HFFc6 (cell line): ENCODE measurements around the gene EME2. TPM values are rescaled to one million over a fixed set of nuclear protein-coding genes. Genes with fewer than 3 reads are reported as not detected.

Source experiments
- DNase-seq: peaks from one replicate; pipeline ENCODE4 v3.0.0-alpha.2; 2018
- H3K27ac Mint-ChIP-seq: 2 replicates; pipeline ENCODE4 v1.8.0; 2020; ENCODE audit warnings: mild to moderate bottlenecking, mixed read lengths
- H3K27me3 Mint-ChIP-seq: 2 replicates; pipeline ENCODE4 v1.8.0; 2021; ENCODE audit warnings: mild to moderate bottlenecking, moderate library complexity, mixed read lengths; ENCODE audit not compliant: insufficient read depth
- H3K36me3 Mint-ChIP-seq: 2 replicates; pipeline ENCODE4 v1.8.0; 2021; ENCODE audit warnings: low read depth, mixed read lengths
- H3K4me1 Mint-ChIP-seq: 2 replicates; pipeline ENCODE4 v1.8.0; 2020; ENCODE audit warnings: low read depth, mixed read lengths
- H3K4me3 Mint-ChIP-seq: 2 replicates; pipeline ENCODE4 v1.8.0; 2020; ENCODE audit warnings: mild to moderate bottlenecking, moderate library complexity, mixed read lengths
- H3K9me3 Mint-ChIP-seq: 2 replicates; pipeline ENCODE4 v1.8.0; 2020; ENCODE audit warnings: mild to moderate bottlenecking, mixed read lengths
- total RNA-seq, 6 experiments: library from RNA; stranded (reverse); fragmentation: NEBNext Ultra II Directional; extraction: Animal tissue kit (Norgen Biotek cat#: 25700); gene quantifications; 2 replicates in 1 of 6; 3 replicates in 5 of 6; pipeline ENCODE4 v1.2.3, GENCODE V29; 2021
- TF ChIP-seq, protein P1 (sequence below): fragments of 200-600 bp; sonication (generic); IDR thresholded peaks from 2 replicates; pipeline ENCODE4 v1.5.0; 2021; ENCODE audit warnings: antibody characterized with exemption, mild to moderate bottlenecking

Gene EME2
- total RNA-seq, 6 experiments from 2014 or later: 11.4 to 16.1 (median 12.3) TPM

- no peak overlapping the region for H3K27ac Mint-ChIP-seq
- peaks cover 18% of the 10 kb centered on the region for H3K4me1 Mint-ChIP-seq
- no peaks in the 10 kb centered on the region for H3K9me3 Mint-ChIP-seq
- H3K36me3 Mint-ChIP-seq: no peaks in the 10 kb centered on the region
- TF ChIP-seq, protein P1, sequence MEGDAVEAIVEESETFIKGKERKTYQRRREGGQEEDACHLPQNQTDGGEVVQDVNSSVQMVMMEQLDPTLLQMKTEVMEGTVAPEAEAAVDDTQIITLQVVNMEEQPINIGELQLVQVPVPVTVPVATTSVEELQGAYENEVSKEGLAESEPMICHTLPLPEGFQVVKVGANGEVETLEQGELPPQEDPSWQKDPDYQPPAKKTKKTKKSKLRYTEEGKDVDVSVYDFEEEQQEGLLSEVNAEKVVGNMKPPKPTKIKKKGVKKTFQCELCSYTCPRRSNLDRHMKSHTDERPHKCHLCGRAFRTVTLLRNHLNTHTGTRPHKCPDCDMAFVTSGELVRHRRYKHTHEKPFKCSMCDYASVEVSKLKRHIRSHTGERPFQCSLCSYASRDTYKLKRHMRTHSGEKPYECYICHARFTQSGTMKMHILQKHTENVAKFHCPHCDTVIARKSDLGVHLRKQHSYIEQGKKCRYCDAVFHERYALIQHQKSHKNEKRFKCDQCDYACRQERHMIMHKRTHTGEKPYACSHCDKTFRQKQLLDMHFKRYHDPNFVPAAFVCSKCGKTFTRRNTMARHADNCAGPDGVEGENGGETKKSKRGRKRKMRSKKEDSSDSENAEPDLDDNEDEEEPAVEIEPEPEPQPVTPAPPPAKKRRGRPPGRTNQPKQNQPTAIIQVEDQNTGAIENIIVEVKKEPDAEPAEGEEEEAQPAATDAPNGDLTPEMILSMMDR: no peak
- no peak for DNase-seq
- H3K4me3 Mint-ChIP-seq: no peak overlapping the region
- peaks cover 30% of the 10 kb centered on the region for H3K27me3 Mint-ChIP-seq
Measured at GRCh38 chr16:1777375-1778199, 5.0 kb downstream of the EME2 start.

DNA sequence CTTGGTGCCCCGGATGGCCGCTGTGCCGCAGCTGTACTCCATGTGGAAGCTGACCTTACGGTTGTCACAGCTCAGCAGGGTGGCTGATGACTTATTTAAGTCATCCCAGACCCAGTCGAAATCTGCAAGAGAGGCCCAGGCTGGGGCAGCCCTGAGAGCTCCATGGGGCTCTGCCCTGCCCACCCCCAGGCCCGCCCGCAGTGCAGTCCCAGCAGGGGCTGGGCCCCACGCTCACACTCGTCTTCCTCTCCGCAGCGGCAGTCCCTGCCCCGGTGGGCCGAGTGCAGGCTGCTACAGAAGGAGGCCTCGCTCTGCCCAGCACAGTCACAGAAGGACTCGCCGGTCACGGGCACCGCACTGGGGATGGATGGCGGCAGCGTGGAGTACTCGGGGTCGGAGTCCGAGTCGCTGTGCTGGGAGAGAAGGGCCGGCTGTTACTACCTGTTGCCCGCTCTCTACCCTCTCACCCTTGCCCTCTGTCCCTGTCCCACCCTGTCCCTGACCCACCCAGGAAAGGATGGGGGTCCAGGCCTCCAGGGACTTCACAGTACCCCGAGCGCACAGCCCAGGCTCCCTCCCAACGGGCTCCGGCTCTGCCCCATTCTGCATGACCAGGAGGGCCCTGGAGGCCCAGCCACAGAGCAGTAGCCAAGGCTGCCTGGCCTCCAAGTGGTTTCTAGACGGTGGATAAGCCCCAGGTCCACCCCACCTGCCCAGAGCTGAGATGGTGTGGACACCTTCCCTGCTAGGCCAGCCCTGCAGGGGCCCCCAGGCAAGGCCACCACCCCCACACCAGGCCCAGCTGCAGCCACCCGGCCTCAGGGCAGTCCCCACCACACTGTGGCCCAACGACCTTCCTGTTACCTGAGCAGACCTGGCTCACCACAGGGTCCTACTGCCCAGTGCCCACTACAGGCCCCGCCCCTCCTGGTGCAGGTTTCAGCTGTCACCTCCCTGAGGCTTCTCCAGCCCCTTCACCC lies 5.9 kb downstream of the EME2 start:
- H3K27me3 Mint-ChIP-seq: peaks cover 31% of the 10 kb centered on the region
- no peak overlapping the region for H3K4me3 Mint-ChIP-seq
- H3K36me3 Mint-ChIP-seq: no peaks in the 10 kb centered on the region
- DNase-seq: no peak
- no peaks in the 10 kb centered on the region for H3K9me3 Mint-ChIP-seq
- H3K4me1 Mint-ChIP-seq: peaks cover 23% of the 10 kb centered on the region
- TF ChIP-seq, protein P1: no peak
- peak overlapping the region; percentile 53 for H3K27ac Mint-ChIP-seq

- DNase-seq: no peak
- Mint-ChIP-seq H3K36me3 (no peaks in the 10 kb centered on the region), H3K4me1 (peaks cover 23% of the 10 kb centered on the region)
Measured at GRCh38 chr16:1779234-1779701, 6.7 kb downstream of the EME2 start.

GRCh38 chr16:1779741-1780676 lies 7.4 kb downstream of the EME2 start:
- TF ChIP-seq, protein P1: no peak
- H3K27ac Mint-ChIP-seq: no peak overlapping the region
- no peak overlapping the region for H3K4me3 Mint-ChIP-seq
- H3K4me1 Mint-ChIP-seq: peaks cover 23% of the 10 kb centered on the region
- H3K9me3 Mint-ChIP-seq: no peaks in the 10 kb centered on the region
- no peaks in the 10 kb centered on the region for H3K36me3 Mint-ChIP-seq
- H3K27me3 Mint-ChIP-seq: peaks cover 28% of the 10 kb centered on the region
- DNase-seq: no peak

More at GRCh38 chr16:1779234-1779701, 6.7 kb downstream of the EME2 start:
- Mint-ChIP-seq H3K27ac (peak overlapping the region; percentile 53), H3K27me3 (peaks cover 28% of the 10 kb centered on the region), H3K4me3 (no peak overlapping the region), H3K9me3 (no peaks in the 10 kb centered on the region)
- TF ChIP-seq, protein P1: no peak

DNA sequence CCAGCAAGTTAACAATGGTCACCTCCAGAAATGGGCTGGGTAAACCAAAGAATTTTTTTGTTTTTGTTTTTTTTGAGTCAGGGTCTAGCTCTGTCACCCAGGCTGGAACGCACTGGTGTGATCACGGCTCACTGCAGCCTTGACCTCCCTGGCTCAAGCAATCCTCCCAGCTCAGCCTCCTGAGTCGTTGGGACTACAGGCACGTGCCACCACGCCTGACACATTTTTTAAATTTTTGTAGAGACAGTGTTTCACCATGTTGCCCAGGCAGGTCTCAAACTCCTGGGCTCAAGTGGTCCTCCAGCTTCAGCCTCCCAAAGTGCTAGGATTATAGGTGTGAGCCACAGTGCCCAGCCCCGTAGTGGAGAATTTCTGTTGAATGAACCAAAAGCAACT lies 8.1 kb downstream of the EME2 start:
- H3K27ac Mint-ChIP-seq: no peak overlapping the region
- no peaks in the 10 kb centered on the region for H3K9me3 Mint-ChIP-seq
- no peak for DNase-seq
- peaks cover 23% of the 10 kb centered on the region for H3K4me1 Mint-ChIP-seq
- peaks cover 28% of the 10 kb centered on the region for H3K27me3 Mint-ChIP-seq
- no peaks in the 10 kb centered on the region for H3K36me3 Mint-ChIP-seq
- peak overlapping the region; percentile 90 for H3K4me3 Mint-ChIP-seq
- TF ChIP-seq, protein P1: no peak
